Measurements from ENCODE around the gene H1-8. TPM values are rescaled to one million over a fixed set of nuclear protein-coding genes. Genes with fewer than 3 reads are reported as not detected.

Gene H1-8
- total RNA-seq, 1 experiment from 2014 or later = not detected

DNA sequence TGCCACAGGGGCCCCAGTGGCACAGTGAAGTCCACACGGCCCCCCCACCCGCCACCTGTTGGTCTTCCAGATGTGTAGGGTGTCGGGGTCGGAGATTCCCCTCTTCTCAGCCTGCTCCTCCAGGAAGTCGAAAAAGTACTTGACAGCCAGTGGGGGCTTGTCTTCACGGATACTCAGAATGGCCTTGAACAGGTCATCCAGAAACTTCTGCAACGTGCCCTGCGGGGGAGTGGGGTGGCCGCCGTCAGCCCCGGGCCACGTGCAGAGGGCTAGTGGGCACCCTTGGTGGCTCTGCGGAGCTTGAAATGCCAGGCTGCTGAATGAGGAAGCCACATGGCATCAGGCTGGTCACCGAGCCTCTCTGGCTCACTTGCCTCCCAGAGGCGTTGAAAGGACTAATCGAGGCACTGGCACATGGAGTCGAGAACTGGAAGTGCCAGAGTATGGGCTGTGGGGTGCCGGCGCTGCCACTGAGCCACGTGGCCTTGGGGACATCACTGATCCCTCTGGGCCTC, 16.6 kb downstream of the H1-8 start:
- Histone ChIP-seq H3K27me3 (ENCODE audit: insufficient read depth, low read length) (no peaks in the 10 kb centered on the region), H2BK12ac (ENCODE audit: insufficient read length, low read depth, low read length) (no peak overlapping the region), H3K4ac (ENCODE audit: low read depth, low read length) (no peak overlapping the region), H4K20me1 (ENCODE audit: control insufficient read depth, insufficient read depth, insufficient read length) (no peaks in the 10 kb centered on the region), H3K79me1 (ENCODE audit: insufficient read depth, low read depth, low read length, poor library complexity, severe bottlenecking) (no peaks in the 10 kb centered on the region), H3K27ac (ENCODE audit: insufficient read length, low read depth, low read length) (no peak overlapping the region), H3K23ac (ENCODE audit: insufficient read length, low read depth, low read length) (no peak overlapping the region), H3K23me2 (ENCODE audit: insufficient read length, low read depth, low read length, poor library complexity, severe bottlenecking) (no peaks in the 10 kb centered on the region), H4K8ac (replicated peaks; ENCODE audit: insufficient read length, low read depth, low read length) (no peak overlapping the region), H2BK120ac (ENCODE audit: low read depth, low read length, poor library complexity, severe bottlenecking) (no peak overlapping the region), H3K18ac (ENCODE audit: insufficient read length, low read depth, low read length) (no peak overlapping the region), H3K4me1 (ENCODE audit: insufficient read depth, low read length) (no peaks in the 10 kb centered on the region; the same call in 1 of the 2 replicates), H3K9ac (ENCODE audit: extremely low read depth, insufficient read length, low read length) (no peak overlapping the region), H3K9me3 (ENCODE audit: control insufficient read depth, low read depth, low read length) (no peaks in the 10 kb centered on the region), H3K56ac (ENCODE audit: insufficient read length, low read depth, low read length) (no peak overlapping the region), H2BK20ac (ENCODE audit: low read depth, low read length, poor library complexity, severe bottlenecking) (no peak overlapping the region), H2BK15ac (ENCODE audit: low read depth, low read length) (no peak overlapping the region), H2AK5ac (ENCODE audit: insufficient read length, low read length) (no peak overlapping the region), H4K5ac (ENCODE audit: insufficient read length, low read depth, low read length) (no peak overlapping the region), H3K79me2 (ENCODE audit: insufficient read depth, low read length) (no peaks in the 10 kb centered on the region), H3T11ph (ENCODE audit: low read length) (no peak overlapping the region), H3K14ac (ENCODE audit: insufficient read depth, low read length) (no peak overlapping the region), H2BK5ac (ENCODE audit: insufficient read length, low read length) (no peak overlapping the region), H3K4me2 (ENCODE audit: insufficient read depth, insufficient read length, low read length) (no peak overlapping the region), H2AFZ (ENCODE audit: low read length) (no peak overlapping the region), H4K91ac (ENCODE audit: insufficient read length, low read depth, low read length) (no peak overlapping the region)
- Mint-ChIP-seq H3K4me3 (no peak overlapping the region), H3K4me1 (peaks cover 18 to 38% of the 10 kb centered on the region in 2 experiments), H3K36me3 (ENCODE audit: insufficient read depth in 1 of 3, low read depth in 3 of 3) (peaks cover 0 to 30% (median 3%) of the 10 kb centered on the region in 3 experiments; a peak in 2 of 7 replicates), H3K9me3 (no peaks in the 10 kb centered on the region), H3K27me3 (ENCODE audit: low read depth) (no peaks in the 10 kb centered on the region; the same call in 1 of the 2 replicates), H3K27ac (no peak overlapping the region)
- no peak for DNase-seq
- no CpG with 5 or more reads among the region's 20 CpGs for WGBS (ENCODE audit: extremely low coverage, insufficient read length, low lambda C conversion rate)
- TF ChIP-seq, protein P1, sequence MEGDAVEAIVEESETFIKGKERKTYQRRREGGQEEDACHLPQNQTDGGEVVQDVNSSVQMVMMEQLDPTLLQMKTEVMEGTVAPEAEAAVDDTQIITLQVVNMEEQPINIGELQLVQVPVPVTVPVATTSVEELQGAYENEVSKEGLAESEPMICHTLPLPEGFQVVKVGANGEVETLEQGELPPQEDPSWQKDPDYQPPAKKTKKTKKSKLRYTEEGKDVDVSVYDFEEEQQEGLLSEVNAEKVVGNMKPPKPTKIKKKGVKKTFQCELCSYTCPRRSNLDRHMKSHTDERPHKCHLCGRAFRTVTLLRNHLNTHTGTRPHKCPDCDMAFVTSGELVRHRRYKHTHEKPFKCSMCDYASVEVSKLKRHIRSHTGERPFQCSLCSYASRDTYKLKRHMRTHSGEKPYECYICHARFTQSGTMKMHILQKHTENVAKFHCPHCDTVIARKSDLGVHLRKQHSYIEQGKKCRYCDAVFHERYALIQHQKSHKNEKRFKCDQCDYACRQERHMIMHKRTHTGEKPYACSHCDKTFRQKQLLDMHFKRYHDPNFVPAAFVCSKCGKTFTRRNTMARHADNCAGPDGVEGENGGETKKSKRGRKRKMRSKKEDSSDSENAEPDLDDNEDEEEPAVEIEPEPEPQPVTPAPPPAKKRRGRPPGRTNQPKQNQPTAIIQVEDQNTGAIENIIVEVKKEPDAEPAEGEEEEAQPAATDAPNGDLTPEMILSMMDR (conservative IDR thresholded peaks at IDR 0.05) = no peak

Data from H9 (cell line).